Upper lobe of left lung (tissue), 6 donors: ENCODE results near the gene NUTM2D. TPM values are rescaled to one million over a fixed set of nuclear protein-coding genes. Genes with fewer than 3 reads are reported as not detected.
"Not testable (repeated sequence)": the region's sequence is repeated elsewhere in the genome, so short reads cannot be mapped to it uniquely, and the experiment has no call there.

Experiments
- ATAC-seq, 2 donors: fragments of 200-7000 bp; cut with Tn5 transposase; one replicate each; pipeline ENCODE4 v1.9.1; 2022; ENCODE audit warnings: mild to moderate bottlenecking in 2 of 2, moderate library complexity in 2 of 2; ENCODE audit not compliant: low FRiP score in 2 of 2
- DNase-seq, 2 donors: peaks; one replicate each; pipeline ENCODE4 v3.0.0-alpha.2; 2019 to 2020
- H3K27ac ChIP-seq, 4 donors: fragments of 200-600 bp; sonication (generic); one replicate each; pipeline ENCODE4 v1.5.1; 2016 to 2019
- H3K27me3 ChIP-seq, 4 donors: fragments of 200-600 bp; sonication (generic); one replicate each; pipeline ENCODE4 v1.5.1; 2017 to 2019
- H3K36me3 ChIP-seq, 4 donors: fragments of 200-600 bp; sonication (generic); one replicate each; pipeline ENCODE4 v1.5.1; 2016 to 2019
- H3K4me1 ChIP-seq, 4 donors: fragments of 200-600 bp; sonication (generic); one replicate each; pipeline ENCODE4 v1.5.1; 2018 to 2019
- H3K4me3 ChIP-seq, 4 donors: fragments of 200-600 bp; sonication (generic); one replicate each; pipeline ENCODE4 v1.5.1; 2017 to 2019; ENCODE audit warnings: mild to moderate bottlenecking in 2 of 4, moderate library complexity in 1 of 4
- H3K9me3 ChIP-seq, 4 donors: fragments of 200-600 bp; sonication (generic); one replicate each; pipeline ENCODE4 v1.5.1; 2018 to 2019
- POLR2A ChIP-seq, 4 donors: fragments of 450-650 bp; IDR thresholded peaks; one replicate each; pipeline ENCODE4 v1.5.1; 2016 to 2017; ENCODE audit warnings: antibody characterized with exemption in 4 of 4, mild to moderate bottlenecking in 2 of 4
- POLR2AphosphoS5 ChIP-seq, 2 donors: sonication (generic); formaldehyde crosslinking; IDR thresholded peaks; one replicate each; pipeline ENCODE4 v1.5.1; 2017; ENCODE audit warnings: antibody characterized with exemption in 2 of 2
- WGBS, 2 donors: methylation state at CpG; one replicate each; pipeline ENCODE4 v1.1.5; 2017 to 2018; 5-methylcytosine and 5-hydroxymethylcytosine counted together
- total RNA-seq, 6 donors: library from RNA; depleted of rRNA in 4 of 6; stranded (reverse); fragments of >200 nt in 4 of 6; gene quantifications; one replicate each; pipeline versions ENCODE4 v1.1.0 to v1.2.1, GENCODE V29; 2016 to 2021
- TF ChIP-seq, protein P1 (sequence below), 6 experiments: fragments of 450-650 bp in 4 of 6; fragments of 200-600 bp in 2 of 6; sonication (generic) in 2 of 6; IDR thresholded peaks; one replicate each; pipeline ENCODE4 v1.5.1; 2016 to 2019; ENCODE audit warnings: antibody characterized with exemption in 6 of 6
- donor health status: DM: no; HTN: no; CAD: no; lungs with moderate emphysema.
- donor health status: DM: no; HTN: yes; CAD: no; lungs with severe emphysema.

Gene NUTM2D
- total RNA-seq, 6 donors from 2014 or later = 3.7 to 13.8 (median 5.0) TPM

DNA sequence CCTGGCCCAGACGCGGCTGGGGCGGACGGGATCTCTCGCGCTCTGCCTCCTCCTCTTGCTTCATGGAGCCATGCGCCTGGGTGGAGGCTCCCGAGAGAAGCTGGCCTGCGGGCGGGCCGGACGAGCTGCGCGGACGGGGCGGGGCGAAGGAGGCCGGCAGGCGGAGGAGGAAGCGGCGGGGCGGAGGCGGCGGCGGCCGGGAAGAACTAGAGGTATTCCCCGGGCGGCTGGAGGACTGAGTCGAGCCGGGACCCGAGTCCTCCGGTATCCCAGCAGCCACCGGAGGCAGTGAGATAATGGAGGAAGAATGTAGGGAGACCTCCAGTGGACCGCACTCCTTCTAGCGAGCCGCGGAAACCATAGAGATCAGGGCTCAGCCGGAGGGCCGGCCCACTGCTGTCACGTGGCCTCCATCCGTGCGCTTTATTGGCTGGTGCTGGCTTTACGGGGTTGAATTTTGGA lies 15.3 kb upstream of the NUTM2D start:
- peak; percentile 87 to 98 for DNase-seq
- not testable (repeated sequence) for H3K36me3 ChIP-seq, H3K27me3 ChIP-seq, H3K9me3 ChIP-seq
- peak overlapping the region; percentile 87 to 91 (median 90) for H3K27ac ChIP-seq
- 0% methylated on average over 22 of the region's 43 CpGs; no CpG with 5 or more reads in 1 of the 2 donors for WGBS, 2 donors
- peak; percentile 97 to 99 for ATAC-seq
- H3K4me1 ChIP-seq = peaks cover 3 to 15% (median 6%) of the 10 kb centered on the region in 4 donors
- H3K4me3 ChIP-seq = peak overlapping the region; percentile 44 to 62 (median 55)
- TF ChIP-seq POLR2AphosphoS5 (IDR thresholded peaks at IDR 0.05) = peak; percentile 11 to 43
- TF ChIP-seq POLR2A (IDR thresholded peaks at IDR 0.05) = peak in 1 of 4 donors; percentile 40

DNA sequence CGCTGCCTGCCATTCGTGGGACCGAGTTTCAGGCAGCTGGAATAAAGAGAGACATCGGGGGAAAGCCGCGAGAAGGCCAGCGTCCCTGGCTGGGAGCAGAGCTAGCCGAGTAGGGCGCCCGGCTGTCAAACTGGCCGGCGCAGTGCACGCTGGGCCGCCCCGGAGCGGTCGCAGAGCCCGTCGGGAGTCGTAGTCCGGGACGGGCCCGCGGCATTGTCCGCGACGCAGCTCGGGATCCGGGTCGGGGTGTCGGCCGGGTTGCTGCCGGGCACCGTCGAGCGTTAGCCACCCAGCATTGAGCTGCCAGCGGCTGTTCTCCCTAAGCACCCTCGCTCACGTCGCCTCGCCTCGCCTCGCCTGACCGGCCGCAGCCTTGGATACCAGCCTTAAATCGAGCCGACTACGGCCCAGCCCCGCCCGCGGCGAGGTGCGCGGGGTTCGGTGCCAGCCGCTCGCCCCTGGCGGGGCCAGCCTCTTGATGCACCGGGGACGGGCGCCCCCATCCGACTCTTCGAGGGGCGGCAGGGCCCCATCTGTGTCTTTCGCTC lies 14.8 kb upstream of the NUTM2D start:
- not testable (repeated sequence) for H3K9me3 ChIP-seq, H3K36me3 ChIP-seq, H3K27me3 ChIP-seq
- Histone ChIP-seq H3K27ac (peak overlapping the region; percentile 87 to 91 (median 90)), H3K4me1 (peaks cover 3 to 15% (median 6%) of the 10 kb centered on the region in 4 donors), H3K4me3 (peak overlapping the region in 3 of 4 donors; percentile 51 to 62 (median 59))
- peak; percentile 82 to 95 for DNase-seq
- TF ChIP-seq, protein P1, sequence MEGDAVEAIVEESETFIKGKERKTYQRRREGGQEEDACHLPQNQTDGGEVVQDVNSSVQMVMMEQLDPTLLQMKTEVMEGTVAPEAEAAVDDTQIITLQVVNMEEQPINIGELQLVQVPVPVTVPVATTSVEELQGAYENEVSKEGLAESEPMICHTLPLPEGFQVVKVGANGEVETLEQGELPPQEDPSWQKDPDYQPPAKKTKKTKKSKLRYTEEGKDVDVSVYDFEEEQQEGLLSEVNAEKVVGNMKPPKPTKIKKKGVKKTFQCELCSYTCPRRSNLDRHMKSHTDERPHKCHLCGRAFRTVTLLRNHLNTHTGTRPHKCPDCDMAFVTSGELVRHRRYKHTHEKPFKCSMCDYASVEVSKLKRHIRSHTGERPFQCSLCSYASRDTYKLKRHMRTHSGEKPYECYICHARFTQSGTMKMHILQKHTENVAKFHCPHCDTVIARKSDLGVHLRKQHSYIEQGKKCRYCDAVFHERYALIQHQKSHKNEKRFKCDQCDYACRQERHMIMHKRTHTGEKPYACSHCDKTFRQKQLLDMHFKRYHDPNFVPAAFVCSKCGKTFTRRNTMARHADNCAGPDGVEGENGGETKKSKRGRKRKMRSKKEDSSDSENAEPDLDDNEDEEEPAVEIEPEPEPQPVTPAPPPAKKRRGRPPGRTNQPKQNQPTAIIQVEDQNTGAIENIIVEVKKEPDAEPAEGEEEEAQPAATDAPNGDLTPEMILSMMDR (IDR thresholded peaks at IDR 0.05) = peak; percentile 34 to 77 (median 61)
- TF ChIP-seq POLR2AphosphoS5 (IDR thresholded peaks at IDR 0.05) = peak; percentile 14 to 42
- peak in 2 of 4 donors; percentile 57 to 74 for TF ChIP-seq POLR2A (IDR thresholded peaks at IDR 0.05)
- ATAC-seq = peak; percentile 91 to 96
- WGBS, 2 donors = 0% methylated on average over 6 of the region's 65 CpGs; no CpG with 5 or more reads in 1 of the 2 donors

DNA sequence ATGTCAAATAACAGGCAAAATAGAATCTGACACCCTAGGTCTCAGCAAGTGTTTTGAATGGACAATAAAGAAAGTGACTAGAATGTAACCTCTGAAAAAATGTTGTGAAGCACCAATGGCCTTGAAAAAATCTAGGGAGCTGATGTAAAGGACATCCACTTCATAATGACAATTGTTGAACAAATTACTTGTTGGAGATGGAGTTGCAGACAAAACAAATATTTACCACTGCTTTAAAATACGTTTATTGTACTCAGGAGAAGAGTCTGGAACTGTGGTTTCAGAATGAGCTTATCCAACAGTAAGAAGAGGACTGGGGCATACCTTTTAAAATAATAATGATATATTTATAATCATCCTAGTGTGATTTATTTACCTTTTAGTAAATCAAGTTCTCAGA lies 11.8 kb upstream of the NUTM2D start:
- not testable (repeated sequence) for H3K36me3 ChIP-seq, H3K4me3 ChIP-seq, DNase-seq, H3K27me3 ChIP-seq, H3K4me1 ChIP-seq, H3K9me3 ChIP-seq, ATAC-seq
- peak overlapping the region in 1 of 4 donors; percentile 27 for H3K27ac ChIP-seq
- 13 to 39% methylated on average over 1 of the region's 1 CpG for WGBS, 2 donors

DNA sequence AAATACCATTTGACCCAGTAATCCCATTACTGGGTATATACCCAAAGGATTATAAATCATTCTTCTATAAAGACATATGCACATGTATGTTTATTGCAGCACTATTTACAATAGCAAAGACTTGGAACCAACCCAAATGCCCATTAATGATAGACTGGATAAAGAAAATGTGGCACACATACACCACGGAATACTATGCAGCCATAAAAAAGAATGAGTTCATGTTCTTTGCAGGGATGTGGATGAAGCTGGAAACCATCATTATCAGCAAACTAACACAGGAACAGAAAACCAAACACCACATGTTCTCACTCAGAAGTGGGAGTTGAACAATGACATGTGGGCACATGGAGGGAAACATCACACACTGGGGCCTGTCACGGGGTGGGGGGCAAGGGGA lies 7.4 kb upstream of the NUTM2D start:
- ATAC-seq, H3K4me1 ChIP-seq, H3K9me3 ChIP-seq, H3K4me3 ChIP-seq, H3K36me3 ChIP-seq, DNase-seq, H3K27me3 ChIP-seq, H3K27ac ChIP-seq: not testable (repeated sequence)
- 100% methylated on average over 1 to 2 of the region's 2 CpGs for WGBS, 2 donors

DNA sequence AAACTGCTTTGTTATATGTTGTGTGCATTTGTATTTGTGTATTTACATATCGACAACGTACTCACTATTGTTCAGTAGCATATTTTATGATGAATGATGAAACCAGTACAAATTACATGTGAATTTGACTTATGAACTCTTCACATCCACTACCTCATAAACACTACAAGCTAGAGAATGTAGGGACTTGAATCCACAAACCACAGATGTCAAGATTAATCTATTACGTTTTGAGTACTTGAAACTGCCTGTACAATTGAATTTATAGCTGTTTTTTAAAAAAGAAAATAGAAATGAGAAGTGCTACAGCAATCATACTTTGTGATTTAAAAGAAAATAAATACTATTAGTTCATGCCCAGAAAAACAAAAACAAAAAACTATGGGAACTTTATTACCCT lies 4.7 kb upstream of the NUTM2D start:
- H3K4me1 ChIP-seq, H3K36me3 ChIP-seq, H3K27me3 ChIP-seq, H3K4me3 ChIP-seq, ATAC-seq, H3K27ac ChIP-seq, H3K9me3 ChIP-seq, DNase-seq: not testable (repeated sequence)
- 59 to 66% methylated on average over 3 of the region's 3 CpGs for WGBS, 2 donors

GRCh38 chr10:87355110-87355509 lies 2.4 kb upstream of the NUTM2D start:
- ATAC-seq, H3K4me3 ChIP-seq, H3K9me3 ChIP-seq, H3K27me3 ChIP-seq, H3K36me3 ChIP-seq, H3K27ac ChIP-seq, H3K4me1 ChIP-seq: not testable (repeated sequence)
- DNase-seq = peak in 1 of 2 donors; percentile 43
- 99% methylated on average over 11 of the region's 31 CpGs; no CpG with 5 or more reads in 1 of the 2 donors for WGBS, 2 donors

- H3K9me3 ChIP-seq, H3K4me3 ChIP-seq, H3K27ac ChIP-seq, ATAC-seq, H3K36me3 ChIP-seq, H3K27me3 ChIP-seq, DNase-seq, H3K4me1 ChIP-seq: not testable (repeated sequence)
- WGBS, 2 donors = 96 to 100% methylated on average over 1 of the region's 3 CpGs
These were observed 615 bp downstream of the NUTM2D start for GRCh38 chr10:87358159-87358558.

DNA sequence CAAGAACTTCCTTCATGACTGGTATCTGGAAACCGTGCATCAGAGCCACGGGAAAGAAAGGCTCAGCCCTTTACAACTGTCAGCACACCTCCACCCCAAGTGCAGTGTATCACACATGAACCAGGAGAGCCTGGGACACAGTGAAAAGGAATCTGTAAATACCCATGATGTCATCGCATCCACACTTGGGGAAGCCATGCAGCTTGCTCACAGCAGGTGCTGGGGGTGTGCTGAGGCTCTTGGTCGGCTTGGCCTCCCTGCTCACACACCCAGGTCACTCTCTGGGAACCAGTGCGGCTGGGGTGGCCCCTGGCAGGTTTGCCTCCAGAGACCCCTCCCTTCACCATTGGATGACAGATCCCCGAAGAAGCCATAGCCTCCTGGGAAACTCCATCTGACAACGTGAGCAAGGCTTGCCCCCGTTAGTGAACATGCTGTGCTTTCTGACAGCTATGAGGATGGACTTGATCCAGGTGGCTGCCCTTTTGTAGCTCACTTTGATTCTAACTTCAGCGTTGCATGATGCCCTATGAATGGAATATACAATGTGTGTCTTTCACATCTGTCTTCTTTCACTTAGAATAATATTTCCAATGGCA lies 12.1 kb downstream of the NUTM2D start:
- not testable (repeated sequence) for H3K4me3 ChIP-seq, H3K27ac ChIP-seq, ATAC-seq, H3K4me1 ChIP-seq, H3K36me3 ChIP-seq, H3K27me3 ChIP-seq, H3K9me3 ChIP-seq, DNase-seq
- 100% methylated on average over 1 of the region's 9 CpGs for WGBS, 2 donors

GRCh38 chr10:87374091-87374490 lies 16.5 kb downstream of the NUTM2D start:
- DNase-seq, H3K9me3 ChIP-seq, ATAC-seq, H3K27ac ChIP-seq, H3K4me3 ChIP-seq, H3K36me3 ChIP-seq, H3K4me1 ChIP-seq, H3K27me3 ChIP-seq: not testable (repeated sequence)
- 40 to 67% methylated on average over 1 of the region's 1 CpG for WGBS, 2 donors

- not testable (repeated sequence) for DNase-seq, H3K27me3 ChIP-seq, H3K36me3 ChIP-seq, H3K4me3 ChIP-seq, ATAC-seq, H3K4me1 ChIP-seq, H3K9me3 ChIP-seq, H3K27ac ChIP-seq
- WGBS, 2 donors = 40% methylated on average over 1 of the region's 4 CpGs; no CpG with 5 or more reads in 1 of the 2 donors
These were observed 21.6 kb downstream of the NUTM2D start for GRCh38 chr10:87379115-87379514.

- not testable (repeated sequence) for H3K36me3 ChIP-seq, H3K27me3 ChIP-seq, ATAC-seq, H3K4me1 ChIP-seq, DNase-seq, H3K27ac ChIP-seq, H3K9me3 ChIP-seq, H3K4me3 ChIP-seq
- 65 to 73% methylated on average over 8 of the region's 10 CpGs for WGBS, 2 donors
These were observed 25.8 kb downstream of the NUTM2D start for GRCh38 chr10:87383149-87383857.
